ENCODE measurements around the gene SIRPB1. TPM values are rescaled to one million over a fixed set of nuclear protein-coding genes. Genes with fewer than 3 reads are reported as not detected.
"Not testable (repeated sequence)": the region's sequence is repeated elsewhere in the genome, so short reads cannot be mapped to it uniquely, and the experiment has no call there.

SIRPB1 gene
- total RNA-seq, 1 donor from 2014 or later = not detected

GRCh38 chr20:1651268-1652058 is 31.7 kb upstream of the SIRPB1 start:
- no peak for DNase-seq (ENCODE audit: low spot score)
- H3K27ac Mint-ChIP-seq (ENCODE audit: unreplicated experiment) = no peak overlapping the region
- no peaks in the 10 kb centered on the region for H3K9me3 Mint-ChIP-seq (ENCODE audit: unreplicated experiment)
- TF ChIP-seq CTCF (IDR thresholded peaks at IDR 0.05; ENCODE audit: unreplicated experiment) = no peak
- H3K4me1 Mint-ChIP-seq (ENCODE audit: unreplicated experiment) = no peaks in the 10 kb centered on the region
- no peaks in the 10 kb centered on the region for H3K27me3 Mint-ChIP-seq (ENCODE audit: unreplicated experiment)
- no peak overlapping the region for H3K4me3 Mint-ChIP-seq (ENCODE audit: unreplicated experiment)
- no peaks in the 10 kb centered on the region for H3K36me3 Mint-ChIP-seq (ENCODE audit: low read depth, unreplicated experiment)

GRCh38 chr20:1648101-1648500 is 28.3 kb upstream of the SIRPB1 start:
- no peak for TF ChIP-seq CTCF (IDR thresholded peaks at IDR 0.05; ENCODE audit: unreplicated experiment)
- Mint-ChIP-seq H3K4me1 (ENCODE audit: unreplicated experiment) (no peaks in the 10 kb centered on the region), H3K9me3 (ENCODE audit: unreplicated experiment) (no peaks in the 10 kb centered on the region), H3K4me3 (ENCODE audit: unreplicated experiment) (no peak overlapping the region), H3K36me3 (ENCODE audit: low read depth, unreplicated experiment) (no peaks in the 10 kb centered on the region), H3K27me3 (ENCODE audit: unreplicated experiment) (no peaks in the 10 kb centered on the region), H3K27ac (ENCODE audit: unreplicated experiment) (no peak overlapping the region)
- no peak for DNase-seq (ENCODE audit: low spot score)

GRCh38 chr20:1646975-1647431 is 27.2 kb upstream of the SIRPB1 start:
- Mint-ChIP-seq H3K9me3 (ENCODE audit: unreplicated experiment) (no peaks in the 10 kb centered on the region), H3K36me3 (ENCODE audit: low read depth, unreplicated experiment) (no peaks in the 10 kb centered on the region), H3K27ac (ENCODE audit: unreplicated experiment) (no peak overlapping the region), H3K4me1 (ENCODE audit: unreplicated experiment) (no peaks in the 10 kb centered on the region), H3K27me3 (ENCODE audit: unreplicated experiment) (no peaks in the 10 kb centered on the region), H3K4me3 (ENCODE audit: unreplicated experiment) (no peak overlapping the region)
- no peak for TF ChIP-seq CTCF (IDR thresholded peaks at IDR 0.05; ENCODE audit: unreplicated experiment)
- no peak for DNase-seq (ENCODE audit: low spot score)

GRCh38 chr20:1644101-1644962 is 24.5 kb upstream of the SIRPB1 start:
- no peak for TF ChIP-seq CTCF (IDR thresholded peaks at IDR 0.05; ENCODE audit: unreplicated experiment)
- H3K4me3 Mint-ChIP-seq (ENCODE audit: unreplicated experiment) = no peak overlapping the region
- no peaks in the 10 kb centered on the region for H3K4me1 Mint-ChIP-seq (ENCODE audit: unreplicated experiment)
- no peaks in the 10 kb centered on the region for H3K9me3 Mint-ChIP-seq (ENCODE audit: unreplicated experiment)
- no peak for DNase-seq (ENCODE audit: low spot score)
- H3K27me3 Mint-ChIP-seq (ENCODE audit: unreplicated experiment) = no peaks in the 10 kb centered on the region
- no peaks in the 10 kb centered on the region for H3K36me3 Mint-ChIP-seq (ENCODE audit: low read depth, unreplicated experiment)
- H3K27ac Mint-ChIP-seq (ENCODE audit: unreplicated experiment) = no peak overlapping the region

GRCh38 chr20:1638643-1639042 is 18.8 kb upstream of the SIRPB1 start:
- DNase-seq (ENCODE audit: low spot score); H3K36me3 Mint-ChIP-seq (ENCODE audit: low read depth, unreplicated experiment); H3K27ac Mint-ChIP-seq (ENCODE audit: unreplicated experiment); H3K27me3 Mint-ChIP-seq (ENCODE audit: unreplicated experiment); H3K9me3 Mint-ChIP-seq (ENCODE audit: unreplicated experiment); H3K4me1 Mint-ChIP-seq (ENCODE audit: unreplicated experiment); H3K4me3 Mint-ChIP-seq (ENCODE audit: unreplicated experiment): not testable (repeated sequence)

Data from endothelial cell (in vitro differentiated cells).